NCI-H1930 (cell line): Measurements from ENCODE around the gene MRPL22.
"Not testable (repeated sequence)": the region's sequence is repeated elsewhere in the genome, so short reads cannot be mapped to it uniquely, and the experiment has no call there.

Experiments
- DNase-seq, 2 experiments: peaks; one replicate each; lab custom pipeline; 2025; lab: John Stamatoyannopoulos, UW

The MRPL22 gene

DNA sequence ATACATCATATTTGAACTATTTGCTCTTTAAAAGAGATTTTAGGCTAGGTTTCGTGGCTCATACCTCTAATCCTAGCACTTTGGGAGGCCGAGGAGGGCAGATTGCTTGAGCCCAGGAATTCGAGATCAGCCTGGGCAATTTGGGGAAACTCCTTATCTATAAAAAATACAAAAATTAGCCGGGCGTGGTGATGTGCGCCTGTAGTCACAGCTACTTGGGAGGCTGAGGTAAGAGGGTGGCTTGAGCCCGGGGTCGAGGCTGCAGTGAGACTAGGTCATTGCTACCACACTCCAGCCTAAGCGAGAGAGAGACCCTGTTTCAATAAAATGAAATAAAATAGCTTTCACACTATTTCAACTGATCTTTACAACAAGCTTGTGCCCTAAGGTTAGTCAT is 500 bp upstream of the MRPL22 start:
- DNase-seq = no peak

DNA sequence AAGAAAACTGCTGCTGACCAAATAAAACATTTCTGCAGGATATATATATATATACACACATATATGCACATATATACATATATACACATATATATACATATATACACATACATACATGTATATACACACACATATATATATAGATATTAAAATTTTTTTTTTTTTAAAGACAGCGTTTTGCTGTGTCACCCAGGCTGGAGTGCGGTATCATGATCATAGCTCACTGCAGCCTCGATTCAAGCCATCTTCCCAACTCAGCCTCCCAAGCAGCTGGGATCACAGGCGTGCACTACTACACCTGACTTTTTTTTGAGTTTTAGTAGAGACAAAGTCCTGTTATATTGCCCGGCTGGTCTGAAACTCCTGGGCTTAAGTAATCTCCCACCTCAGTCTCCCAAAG is 2.7 kb downstream of the MRPL22 start:
- no peak for DNase-seq

DNA sequence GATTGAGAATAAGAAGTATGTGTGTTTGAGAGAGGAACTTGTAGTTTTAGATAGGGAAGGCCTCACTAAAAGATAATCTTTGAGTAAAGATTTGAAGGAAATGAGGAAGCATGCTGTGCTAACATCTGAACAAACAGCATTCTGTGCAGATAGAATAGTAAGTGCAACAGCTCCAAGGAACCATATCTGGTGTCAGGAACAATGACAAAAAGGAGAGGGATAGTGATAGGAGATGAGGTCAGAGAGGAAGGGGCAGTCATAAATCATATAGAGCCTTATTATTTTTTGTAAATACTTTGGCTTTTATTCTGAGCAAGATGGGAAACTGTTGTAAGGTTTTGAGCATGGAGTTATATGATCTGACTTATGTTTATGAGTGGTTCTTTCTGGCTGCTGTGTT is 3.8 kb downstream of the MRPL22 start:
- no peak for DNase-seq

DNA sequence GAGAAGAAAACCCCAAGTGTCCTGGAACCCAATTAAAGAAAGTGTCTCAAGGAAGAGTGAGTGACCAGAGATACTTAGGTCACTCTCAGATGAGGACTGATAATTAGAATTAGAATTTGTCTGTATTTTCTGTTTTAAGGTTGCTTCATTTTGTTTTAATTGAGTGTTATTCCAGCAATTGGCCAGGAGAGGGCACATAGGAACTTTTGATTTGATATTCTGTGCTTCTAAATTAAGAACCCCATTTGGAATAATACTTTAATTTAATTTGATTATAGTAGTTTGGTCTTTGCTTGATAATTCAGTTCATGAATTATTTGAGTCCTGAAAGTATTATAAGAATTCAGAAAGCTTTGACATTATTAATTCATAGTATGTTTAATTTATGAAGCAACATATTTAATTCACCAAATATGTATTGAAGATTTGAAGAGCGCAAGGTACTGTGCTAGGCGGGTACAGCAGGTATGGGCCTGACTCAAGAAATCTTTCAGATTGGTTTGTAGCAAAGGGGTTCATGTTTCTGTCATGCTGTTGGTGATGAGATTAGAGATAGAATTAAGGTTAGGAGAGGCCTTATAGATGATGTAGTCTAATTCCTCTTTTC is 4.9 kb downstream of the MRPL22 start:
- no peak for DNase-seq

DNA sequence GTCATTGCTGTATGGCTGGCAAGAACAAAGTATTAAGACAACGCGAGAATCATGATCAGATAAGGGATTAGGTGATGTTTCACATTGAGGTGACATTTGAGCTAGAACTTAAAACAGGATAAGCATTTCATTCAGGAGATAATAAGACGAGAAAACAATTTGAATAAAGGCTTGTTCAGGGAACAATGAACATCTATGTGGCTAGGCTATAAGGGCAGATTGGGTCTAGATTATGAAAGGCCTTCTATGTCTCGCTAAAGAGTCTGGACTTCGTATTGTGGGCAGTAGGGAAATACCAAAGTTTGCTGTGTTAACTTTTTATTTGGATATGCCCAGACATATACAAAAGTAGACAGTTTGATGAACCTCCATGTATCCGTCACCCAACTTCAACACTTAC is 6.9 kb downstream of the MRPL22 start:
- no peak for DNase-seq

DNA sequence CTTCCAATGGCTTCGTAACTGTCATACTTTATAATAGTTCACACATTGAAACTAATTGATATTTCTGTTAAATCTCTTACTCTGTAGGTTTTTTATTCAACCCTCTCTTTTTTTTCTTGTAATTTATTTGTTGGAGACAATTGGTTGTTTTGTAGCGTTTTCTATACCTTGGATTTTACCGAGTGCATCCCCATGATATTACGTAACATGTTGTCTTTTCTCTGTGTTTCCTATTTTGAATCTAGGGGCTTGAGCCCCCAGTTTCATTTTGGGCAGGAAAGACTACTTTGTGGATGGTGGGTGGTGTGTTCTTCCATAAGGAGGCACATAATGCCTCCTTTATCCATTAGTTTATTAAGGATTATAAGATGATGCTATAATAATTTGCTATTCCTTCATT is 7.4 kb downstream of the MRPL22 start:
- no peak for DNase-seq

DNA sequence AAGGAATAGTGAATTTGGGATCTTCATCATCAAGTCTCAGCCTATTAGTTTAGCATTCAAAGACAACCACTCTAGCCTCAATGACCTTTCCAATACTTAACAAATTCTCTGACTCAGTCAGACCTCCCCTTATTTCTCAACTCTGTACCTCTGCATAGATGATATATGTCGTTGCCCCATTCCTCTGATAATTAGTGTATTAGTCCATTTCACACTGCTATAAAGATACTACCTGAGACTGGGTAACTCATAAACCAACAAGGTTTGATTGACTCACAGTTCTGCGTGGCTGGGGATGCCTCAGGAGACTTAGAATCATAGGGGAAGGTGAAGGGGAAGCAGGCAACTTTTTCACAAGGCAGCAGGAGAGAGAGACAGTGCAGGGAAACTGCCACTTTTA is 8.9 kb downstream of the MRPL22 start:
- DNase-seq = no peak

DNA sequence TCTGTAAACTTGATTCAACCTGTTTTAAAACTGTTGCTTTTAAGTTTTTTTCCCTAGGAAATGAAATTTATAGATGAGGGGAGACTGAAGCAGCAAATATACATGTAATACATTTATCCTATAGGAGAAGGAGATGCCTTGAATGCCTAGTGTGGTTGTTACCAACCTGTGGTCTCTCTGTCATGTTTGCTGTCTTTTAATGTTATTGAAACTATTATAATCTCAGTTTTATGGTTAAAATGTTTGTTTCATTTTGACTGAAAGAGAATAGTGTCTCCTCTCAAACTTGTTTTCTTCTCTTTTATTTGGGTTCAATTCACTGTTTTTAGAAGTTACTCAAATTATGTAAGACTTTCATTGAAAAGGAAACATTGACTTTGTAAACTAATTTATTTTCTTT is 15.8 kb downstream of the MRPL22 start:
- DNase-seq = no peak

DNA sequence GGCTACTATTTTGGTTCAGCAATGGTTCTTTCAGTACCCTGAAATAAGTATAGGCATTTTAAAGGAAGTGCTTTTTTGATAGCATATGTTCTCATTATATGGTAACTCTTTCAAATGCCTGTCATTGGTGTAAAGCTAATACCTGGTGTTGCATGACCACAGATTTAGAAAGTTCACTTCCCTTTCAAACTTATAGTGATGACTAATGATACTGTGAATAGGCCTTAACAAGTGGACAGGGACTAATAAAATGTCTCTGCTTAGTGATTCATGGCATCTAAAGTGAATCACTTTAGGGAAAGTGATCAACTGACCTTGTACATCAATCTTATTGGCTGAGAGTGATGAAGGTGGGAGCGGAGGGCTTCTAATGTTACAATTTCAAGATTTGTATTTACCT is 21.6 kb downstream of the MRPL22 start:
- no peak for DNase-seq

DNA sequence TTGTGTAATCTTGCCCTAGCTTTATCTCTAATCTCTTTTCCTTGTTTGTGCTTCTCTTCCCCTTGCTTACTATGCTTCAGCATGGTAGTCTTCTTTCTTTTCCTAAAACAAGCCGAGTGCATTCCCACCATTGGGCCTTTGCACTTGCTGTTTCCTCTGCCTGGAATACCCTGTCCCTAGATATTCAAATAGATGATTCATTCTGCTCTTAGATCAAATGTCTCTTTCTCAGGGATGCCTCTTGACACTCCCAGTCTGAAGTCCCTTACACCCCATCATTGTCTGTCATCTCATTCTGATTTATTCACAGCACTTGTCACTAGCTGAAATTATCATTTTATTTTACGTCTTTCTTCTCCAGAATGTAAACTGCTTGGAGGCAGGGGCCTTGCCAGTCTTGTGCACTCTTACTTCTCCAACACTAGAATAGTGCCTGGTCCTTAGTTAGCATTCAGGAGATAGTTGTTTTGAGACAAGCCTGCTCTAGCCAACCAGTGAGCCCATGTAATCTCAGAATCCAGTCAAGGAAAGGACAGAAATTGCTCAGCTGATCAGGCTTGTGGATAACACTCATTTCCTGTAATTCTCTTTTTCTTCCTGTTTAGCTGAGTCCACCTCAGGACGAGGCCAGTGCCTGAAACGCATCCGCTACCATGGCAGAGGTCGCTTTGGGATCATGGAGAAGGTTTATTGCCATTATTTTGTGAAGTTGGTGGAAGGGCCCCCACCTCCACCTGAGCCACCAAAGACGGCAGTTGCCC is 25.4 kb downstream of the MRPL22 start:
- no peak for DNase-seq

DNA sequence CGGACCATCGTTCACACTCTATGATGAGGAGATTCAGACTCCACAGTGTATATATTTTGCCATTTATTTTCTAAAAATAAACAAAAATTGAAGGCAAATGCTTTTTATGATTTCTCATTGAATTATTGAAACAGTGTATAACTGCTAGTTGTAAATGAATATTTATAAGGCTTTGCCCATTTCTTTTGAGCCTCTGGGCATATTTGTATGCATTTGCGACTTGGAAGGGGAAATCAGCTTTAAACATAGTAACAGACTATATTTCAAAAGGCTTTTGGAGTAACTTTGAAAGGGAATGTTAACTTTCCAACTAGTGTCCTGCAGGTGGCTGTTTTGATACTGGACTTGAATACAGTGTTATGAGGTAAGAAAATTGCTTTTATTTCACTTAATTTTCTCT is 26.0 kb downstream of the MRPL22 start:
- DNase-seq = no peak

DNA sequence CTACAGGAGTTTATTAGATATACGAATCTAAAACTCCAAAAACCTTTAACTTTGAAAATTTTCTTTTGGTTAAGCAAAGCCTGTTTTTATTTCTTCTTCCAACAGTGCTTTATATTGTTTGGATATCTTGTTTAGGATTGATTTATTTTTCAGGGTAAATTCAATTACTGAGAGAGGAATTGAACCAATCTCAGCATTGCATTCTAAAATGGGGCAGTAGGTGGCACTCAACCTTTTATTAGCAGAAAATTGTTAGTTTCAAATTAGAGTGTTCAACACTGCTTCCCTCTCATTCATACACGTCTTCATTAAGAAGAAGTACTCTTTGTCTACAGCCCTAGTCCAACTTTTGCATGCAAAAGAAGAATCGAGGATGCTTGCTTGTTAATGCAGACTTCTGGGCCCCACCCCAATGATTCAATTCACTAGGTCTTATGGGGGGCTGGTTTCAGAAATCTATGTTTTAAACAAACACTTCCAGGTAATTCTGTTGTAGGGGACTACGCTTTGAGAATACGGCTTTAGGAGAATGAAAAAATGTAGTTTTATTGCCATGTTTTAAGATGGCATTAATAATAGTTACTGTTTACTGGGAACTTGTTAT is 26.6 kb downstream of the MRPL22 start:
- no peak for DNase-seq

DNA sequence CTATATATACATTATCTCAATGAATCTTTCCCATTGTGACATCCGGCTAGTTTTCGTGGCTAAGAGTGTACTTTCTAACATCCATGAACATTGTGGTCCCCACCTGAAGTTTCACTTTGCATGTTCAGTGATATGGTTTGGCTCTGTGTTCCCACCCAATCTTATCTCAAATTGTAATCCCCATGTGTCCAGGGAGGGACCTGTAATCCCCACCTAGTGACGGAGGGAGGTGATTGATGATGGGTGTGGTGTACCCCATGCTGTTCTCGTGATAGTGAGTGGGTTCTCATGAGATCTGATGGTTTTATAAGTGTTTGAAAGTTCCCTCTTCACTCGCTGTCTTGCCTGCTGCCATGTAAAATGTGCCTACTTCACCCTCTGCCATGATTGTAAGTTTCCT is 28.1 kb downstream of the MRPL22 start:
- DNase-seq = no peak

DNA sequence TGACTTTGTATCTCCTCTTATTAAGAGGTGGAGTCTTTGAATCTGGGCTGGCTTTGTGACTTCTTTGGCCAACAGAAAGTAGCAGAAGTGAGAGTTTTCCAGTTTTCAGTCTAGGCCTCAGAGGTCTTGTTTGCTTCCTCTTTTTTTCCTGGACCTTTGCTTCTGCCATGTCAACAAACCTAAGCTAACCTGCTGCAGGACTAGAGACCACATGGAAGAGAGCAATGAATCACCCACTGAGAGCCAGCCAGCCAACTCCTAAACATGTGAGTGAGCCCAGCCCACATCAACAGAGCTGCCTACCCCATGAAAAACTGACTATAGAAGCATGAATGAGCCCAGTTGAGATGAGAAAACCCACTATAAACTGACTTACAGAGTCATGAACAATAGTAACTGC is 29.9 kb downstream of the MRPL22 start:
- no peak for DNase-seq

DNA sequence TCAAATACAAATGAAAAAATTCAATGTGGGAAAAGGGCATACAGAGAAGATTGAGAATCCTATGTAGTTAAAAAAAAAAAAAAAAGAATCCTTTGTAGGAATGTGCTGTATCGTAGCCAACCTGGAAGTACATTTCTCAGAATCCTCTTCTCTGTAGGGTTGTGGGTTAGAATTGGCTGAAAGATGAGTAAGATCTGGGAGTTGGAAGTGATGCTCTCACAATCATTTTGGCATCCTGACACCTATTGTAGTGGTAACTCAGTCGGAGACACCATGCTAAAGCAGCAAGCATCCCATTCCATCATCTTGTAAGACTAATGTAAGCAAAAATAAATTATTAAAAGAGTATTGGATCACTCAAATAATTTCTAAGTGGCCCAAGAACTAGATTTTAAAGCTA is 30.6 kb downstream of the MRPL22 start:
- DNase-seq = no peak

DNA sequence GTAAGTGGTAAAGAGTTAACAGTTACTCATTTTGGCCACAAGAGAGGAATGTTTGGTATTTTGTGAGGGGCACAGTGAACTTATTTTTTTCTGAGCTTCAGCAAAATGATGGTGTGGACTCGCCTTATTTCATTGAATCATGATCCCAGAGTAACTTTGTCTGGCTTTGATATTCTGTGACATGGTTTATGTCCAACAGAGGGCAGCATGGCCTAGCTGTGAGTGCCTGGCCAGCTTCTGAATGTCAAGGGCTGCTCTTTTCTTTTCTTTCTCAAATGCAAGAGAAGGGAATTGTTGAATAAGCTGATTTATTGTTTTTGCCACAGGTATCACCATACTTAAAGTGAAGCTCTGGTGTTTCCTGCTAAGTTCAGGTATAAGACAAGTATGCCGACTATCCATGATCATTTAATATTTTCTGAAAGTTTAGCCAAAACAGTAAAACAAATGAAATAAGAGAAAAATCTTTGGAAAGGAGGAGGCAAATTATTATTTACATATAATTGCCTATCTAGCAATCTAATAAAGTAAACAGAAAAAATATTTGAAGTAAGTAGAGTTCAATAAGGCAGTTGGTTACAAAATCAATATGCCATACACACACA is 31.7 kb downstream of the MRPL22 start:
- no peak for DNase-seq

DNA sequence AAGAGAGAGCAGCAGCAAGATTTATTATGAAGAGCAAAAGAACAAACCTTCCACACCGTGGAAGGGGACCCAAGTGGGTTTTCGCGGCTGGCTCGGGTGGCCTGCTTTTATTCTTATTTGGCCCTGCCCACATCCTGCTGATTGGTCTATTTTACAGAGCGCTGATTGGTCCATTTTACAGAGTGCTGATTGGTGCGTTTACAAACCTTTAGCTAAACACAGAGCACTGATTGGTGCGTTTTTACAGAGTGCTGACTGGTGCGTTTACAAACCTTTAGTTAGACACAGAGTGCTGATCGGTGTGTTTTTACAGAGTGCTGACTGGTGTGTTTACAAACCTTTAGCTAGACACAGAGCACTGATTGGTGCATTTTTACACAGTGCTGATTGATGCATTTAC is 35.2 kb downstream of the MRPL22 start:
- DNase-seq = not testable (repeated sequence)

DNA sequence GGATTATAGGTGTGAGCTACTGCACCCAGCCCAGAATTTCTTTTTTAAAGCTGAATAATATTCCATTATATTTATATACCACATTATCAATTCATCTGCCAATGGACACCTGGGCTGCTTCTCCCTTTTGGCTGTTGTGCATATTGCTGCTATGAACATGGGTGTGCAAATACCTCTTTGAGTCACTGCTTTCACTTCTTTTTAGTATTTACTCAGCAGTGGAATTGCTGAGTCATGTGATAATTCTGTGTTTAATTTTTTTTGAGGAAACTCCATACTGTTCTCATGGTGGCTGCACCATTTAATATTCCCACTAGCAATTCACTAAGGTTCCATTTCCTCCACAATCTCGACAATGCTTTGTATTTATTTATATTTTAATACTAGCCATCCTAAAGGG is 36.5 kb downstream of the MRPL22 start:
- no peak for DNase-seq

DNA sequence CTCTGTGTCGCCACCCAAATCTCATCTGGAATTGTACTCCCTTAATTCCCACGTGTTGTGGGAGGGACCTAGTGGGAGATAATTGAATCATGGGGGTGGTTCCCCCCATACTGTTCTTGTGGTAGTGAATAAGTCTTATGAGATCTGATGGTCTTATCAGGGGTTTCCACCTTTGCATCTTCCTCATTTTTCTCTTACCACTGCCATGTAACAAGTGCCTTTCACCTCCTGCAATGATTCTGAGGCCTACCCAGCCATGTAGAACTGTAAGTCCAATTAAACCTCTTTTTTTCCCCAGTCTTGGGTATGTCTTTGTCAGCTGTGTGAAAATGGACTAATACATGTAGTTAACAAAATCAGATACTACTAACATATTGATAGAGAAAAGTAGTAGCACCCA is 37.4 kb downstream of the MRPL22 start:
- not testable (repeated sequence) for DNase-seq

DNA sequence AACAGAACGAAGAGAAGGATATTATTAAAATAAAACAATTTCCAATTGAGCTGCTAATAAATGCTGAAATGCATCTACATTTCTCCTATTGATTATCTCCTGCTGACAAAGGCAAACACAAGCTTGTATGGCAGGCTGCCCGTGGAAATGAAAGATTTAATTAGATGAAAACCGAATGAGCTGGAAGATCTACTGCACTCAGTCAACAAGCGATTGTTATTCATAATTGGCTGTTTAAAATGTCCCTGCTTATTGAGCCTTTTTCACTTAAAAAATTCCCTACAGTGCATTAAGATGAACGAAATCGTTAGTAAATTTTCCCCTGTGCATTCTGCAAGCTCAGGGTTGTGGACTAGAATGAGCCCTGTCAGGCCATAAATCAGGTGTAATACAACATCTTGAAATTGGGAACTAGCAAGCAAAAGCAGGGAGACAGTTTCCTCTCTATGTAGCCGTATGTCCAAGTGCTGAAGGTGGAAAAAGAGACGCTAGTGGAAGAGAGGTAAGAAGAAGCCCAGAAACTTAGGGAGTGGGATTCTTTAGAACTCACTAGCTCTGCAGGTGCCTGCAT is 44.2 kb downstream of the MRPL22 start:
- DNase-seq = no peak

DNA sequence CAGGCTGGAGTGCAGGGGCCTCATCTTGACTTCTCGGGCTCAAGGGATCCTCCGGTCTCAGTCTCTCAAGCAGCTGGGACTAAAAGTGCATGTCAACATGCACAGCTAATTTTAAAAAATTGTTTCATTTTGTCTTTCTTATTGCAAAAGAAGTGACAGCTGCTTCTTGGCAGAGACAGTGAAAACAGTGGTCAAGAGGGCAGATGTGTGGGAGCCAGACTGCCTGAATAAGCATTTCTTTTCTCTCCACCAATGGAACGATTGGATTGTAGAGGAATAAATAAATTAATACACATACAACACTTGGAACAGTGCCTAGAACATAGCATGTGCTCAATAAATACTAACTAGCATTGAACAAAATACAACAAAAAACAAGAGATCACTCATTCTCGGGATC is 45.3 kb downstream of the MRPL22 start:
- no peak for DNase-seq

DNA sequence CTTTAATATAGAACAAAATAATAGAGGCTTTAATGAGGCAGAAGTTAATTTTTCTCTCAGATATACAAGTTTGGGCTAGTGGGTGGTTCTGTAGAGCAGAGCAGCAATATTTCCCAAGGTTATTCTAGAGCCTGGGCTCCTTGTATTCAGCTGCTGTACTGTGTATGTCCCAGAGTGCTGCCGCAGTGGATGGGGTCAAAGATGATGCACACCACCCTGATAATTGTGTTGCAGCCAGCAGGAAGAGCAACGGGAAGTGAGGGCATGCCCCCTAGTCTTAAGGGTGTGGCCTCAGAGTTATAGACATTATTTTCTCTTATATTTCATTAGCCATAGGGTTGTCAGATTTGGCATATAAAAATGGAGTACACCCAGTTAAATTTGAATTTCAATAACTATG is 48.8 kb downstream of the MRPL22 start:
- no peak for DNase-seq

DNA sequence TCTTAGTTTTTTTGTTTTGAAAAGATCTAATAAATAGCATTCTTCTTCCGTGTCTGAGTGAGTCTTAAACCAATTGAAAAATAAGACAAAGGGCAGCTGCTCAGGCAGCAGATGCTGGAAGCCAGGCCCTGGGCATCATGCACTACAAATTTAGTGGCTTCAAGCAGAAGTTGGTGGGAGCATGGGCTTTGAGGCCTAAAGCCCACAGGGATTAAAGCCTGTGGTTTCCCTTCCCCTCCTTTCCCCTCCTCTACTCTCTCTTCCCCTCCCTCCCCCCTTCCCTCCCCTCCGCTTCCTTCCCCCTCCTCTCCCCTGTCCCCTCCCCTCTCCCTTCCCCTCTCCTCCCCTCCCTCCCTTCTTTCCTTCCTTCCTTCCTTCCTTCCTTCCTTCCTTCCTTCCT is 52.6 kb downstream of the MRPL22 start:
- DNase-seq = no peak
